Neuronal stem cell (in vitro differentiated cells): Measurements from ENCODE around the gene CARD16.
"Not testable (repeated sequence)": the region's sequence is repeated elsewhere in the genome, so short reads cannot be mapped to it uniquely, and the experiment has no call there.

Experiments used
- DNase-seq: peaks from one replicate; pipeline ENCODE4 v3.0.0-alpha.2; 2013; ENCODE audit warnings: low spot score
- H2AFZ ChIP-seq: one replicate; pipeline ENCODE4 v1.6.1; 2013; ENCODE audit warnings: mild to moderate bottlenecking, low read length, inconsistent platforms
- H2AK5ac ChIP-seq: 2 replicates; pipeline ENCODE4 v1.6.1; 2013; ENCODE audit warnings: low read depth, mild to moderate bottlenecking, inconsistent platforms, low read length, moderate library complexity, mixed read lengths
- H2BK120ac ChIP-seq: 2 replicates; pipeline ENCODE4 v1.6.1; 2013; ENCODE audit warnings: low read depth, mild to moderate bottlenecking, inconsistent platforms, low read length, moderate library complexity, mixed read lengths
- H2BK12ac ChIP-seq: one replicate; pipeline ENCODE4 v1.6.1; 2013; ENCODE audit warnings: low read length, inconsistent platforms
- H2BK15ac ChIP-seq: 2 replicates; pipeline ENCODE4 v1.6.1; 2013; ENCODE audit warnings: mild to moderate bottlenecking, low read length, inconsistent platforms, mixed read lengths
- H2BK5ac ChIP-seq: one replicate; pipeline ENCODE4 v1.6.1; 2013; ENCODE audit warnings: inconsistent platforms, mild to moderate bottlenecking, low read length, moderate library complexity
- H3K14ac ChIP-seq: one replicate; pipeline ENCODE4 v1.6.1; 2013; ENCODE audit warnings: low read length, inconsistent platforms
- H3K18ac ChIP-seq: 2 replicates; pipeline ENCODE4 v1.6.1; 2013; ENCODE audit warnings: low read length, inconsistent platforms
- H3K23ac ChIP-seq: 2 replicates; pipeline ENCODE4 v1.6.1; 2013; ENCODE audit warnings: low read depth, mild to moderate bottlenecking, mixed read lengths, low read length, inconsistent platforms; ENCODE audit not compliant: poor library complexity
- H3K27ac ChIP-seq: replicated peaks from 3 replicates; pipeline ENCODE4 v1.5.1; 2013; ENCODE audit warnings: low read length, inconsistent platforms
- H3K27me3 ChIP-seq, 3 experiments: 2 replicates each; pipeline ENCODE4 v1.6.1; 2013; ENCODE audit warnings: low read length in 3 of 3, mild to moderate bottlenecking in 2 of 3, inconsistent platforms in 1 of 3, low read depth in 1 of 3, mixed read lengths in 1 of 3, moderate library complexity in 1 of 3; ENCODE audit not compliant: control insufficient read depth in 3 of 3, insufficient read depth in 3 of 3
- H3K36me3 ChIP-seq, 2 donors: replicated peaks in 1 of 2; 2 replicates each; pipeline ENCODE4 v1.6.1; 2013; ENCODE audit warnings: low read length in 2 of 2; ENCODE audit not compliant: control insufficient read depth in 2 of 2, insufficient read depth in 2 of 2
- H3K4ac ChIP-seq: 2 replicates; pipeline ENCODE4 v1.6.1; 2013; ENCODE audit warnings: inconsistent platforms, mild to moderate bottlenecking, low read length, moderate library complexity
- H3K4me1 ChIP-seq, 2 donors: 1 replicate in 1 of 2; 2 replicates in 1 of 2; pipeline ENCODE4 v1.6.1; 2013; ENCODE audit warnings: low read length in 2 of 2, low read depth in 1 of 2; ENCODE audit not compliant: control insufficient read depth in 2 of 2, insufficient read depth in 1 of 2
- H3K4me2 ChIP-seq: one replicate; pipeline ENCODE4 v1.6.1; 2013; ENCODE audit warnings: mild to moderate bottlenecking, low read length, inconsistent platforms; ENCODE audit not compliant: insufficient read depth, poor library complexity, severe bottlenecking
- H3K4me3 ChIP-seq, 2 donors: 2 replicates each; pipeline ENCODE4 v1.5.1; 2013; ENCODE audit warnings: low read length in 2 of 2, mild to moderate bottlenecking in 2 of 2, inconsistent platforms in 1 of 2, moderate library complexity in 1 of 2
- H3K79me1 ChIP-seq: one replicate; pipeline ENCODE4 v1.6.1; 2013; ENCODE audit warnings: low read depth, mild to moderate bottlenecking, inconsistent platforms, low read length, moderate library complexity
- H3K9ac ChIP-seq: one replicate; pipeline ENCODE4 v1.6.1; 2013; ENCODE audit warnings: mild to moderate bottlenecking, low read depth, low read length, inconsistent platforms; ENCODE audit not compliant: poor library complexity
- H3K9me3 ChIP-seq, 2 donors: replicated peaks in 1 of 2; 2 replicates each; pipeline versions ENCODE3 to v1.6.1; 2013; ENCODE audit warnings: low read length in 2 of 2, mild to moderate bottlenecking in 2 of 2, inconsistent platforms in 1 of 2, low read depth in 1 of 2, mixed read lengths in 1 of 2, moderate library complexity in 1 of 2; ENCODE audit not compliant: control insufficient read depth in 2 of 2, insufficient read depth in 1 of 2
- H4K8ac ChIP-seq: one replicate; pipeline ENCODE4 v1.6.1; 2013; ENCODE audit warnings: low read depth, mild to moderate bottlenecking, inconsistent platforms, low read length, moderate library complexity
- H4K91ac ChIP-seq: one replicate; pipeline ENCODE4 v1.6.1; 2013; ENCODE audit warnings: low read length, low read depth, mild to moderate bottlenecking, inconsistent platforms; ENCODE audit not compliant: poor library complexity
- WGBS, 2 donors: extraction: QIAGEN DNeasy Blood & Tissue Kit; methylation state at CpG; one replicate each; pipeline ENCODE4 v1.1.7; 2013; ENCODE audit warnings: missing lambda C conversion rate in 2 of 2, mixed read lengths in 1 of 2; ENCODE audit not compliant: insufficient read length in 2 of 2, insufficient replicate concordance in 1 of 2; ENCODE audit errors: extremely low coverage in 2 of 2; 5-methylcytosine and 5-hydroxymethylcytosine counted together

Gene CARD16

DNA sequence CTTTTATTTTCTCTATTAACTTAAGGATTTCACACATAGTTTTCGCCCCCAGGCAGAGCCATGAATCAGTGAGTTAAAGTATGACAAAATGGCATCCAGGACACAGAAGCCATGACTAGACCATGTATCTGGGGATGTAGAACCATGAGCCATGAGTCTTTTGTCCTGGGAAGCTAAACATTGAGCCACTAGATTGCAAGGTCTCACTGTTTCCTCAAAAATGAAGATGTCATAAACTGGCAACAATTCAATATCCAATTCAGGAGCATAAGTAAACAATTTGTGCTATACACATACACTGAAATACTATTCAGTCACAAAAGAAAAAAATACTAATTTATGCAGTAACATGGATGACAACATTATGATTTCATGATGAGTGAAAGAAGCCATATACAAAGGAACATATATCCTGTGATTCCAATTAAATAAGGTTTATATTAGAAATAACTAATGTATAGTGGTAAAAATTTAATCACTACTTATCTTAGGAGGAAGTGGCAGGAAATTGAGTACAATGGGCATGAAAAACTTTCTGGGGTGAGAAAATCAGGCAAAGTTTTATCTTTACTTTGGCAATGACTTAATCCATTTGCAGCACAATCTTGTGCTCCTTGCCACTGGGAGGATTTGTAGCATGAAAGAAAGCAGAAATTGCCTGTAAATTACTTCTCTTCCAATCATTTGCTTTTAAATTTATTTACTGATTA is 28.5 kb upstream of the CARD16 start:
- H2BK5ac ChIP-seq = no peak overlapping the region
- no peak overlapping the region for H3K4me3 ChIP-seq
- no peak overlapping the region for H3K9ac ChIP-seq
- H3K9me3 ChIP-seq = no peaks in the 10 kb centered on the region
- no peaks in the 10 kb centered on the region for H3K27me3 ChIP-seq
- no peaks in the 10 kb centered on the region for H3K4me1 ChIP-seq
- H3K4ac ChIP-seq = no peak overlapping the region
- no CpG with 5 or more reads among the region's 1 CpG for WGBS, 2 donors
- H3K23ac ChIP-seq = no peak overlapping the region
- no peak overlapping the region for H2BK120ac ChIP-seq
- DNase-seq = no peak
- H3K14ac ChIP-seq = no peak overlapping the region
- H3K79me1 ChIP-seq = no peaks in the 10 kb centered on the region
- H4K8ac ChIP-seq = no peak overlapping the region
- H3K27ac ChIP-seq = no peak overlapping the region
- H2AK5ac ChIP-seq = no peak overlapping the region
- no peak overlapping the region for H2BK12ac ChIP-seq
- no peak overlapping the region for H2AFZ ChIP-seq
- H3K4me2 ChIP-seq = no peak overlapping the region
- H3K36me3 ChIP-seq = no peaks in the 10 kb centered on the region
- no peak overlapping the region for H2BK15ac ChIP-seq
- no peak overlapping the region for H3K18ac ChIP-seq
- no peak overlapping the region for H4K91ac ChIP-seq

DNA sequence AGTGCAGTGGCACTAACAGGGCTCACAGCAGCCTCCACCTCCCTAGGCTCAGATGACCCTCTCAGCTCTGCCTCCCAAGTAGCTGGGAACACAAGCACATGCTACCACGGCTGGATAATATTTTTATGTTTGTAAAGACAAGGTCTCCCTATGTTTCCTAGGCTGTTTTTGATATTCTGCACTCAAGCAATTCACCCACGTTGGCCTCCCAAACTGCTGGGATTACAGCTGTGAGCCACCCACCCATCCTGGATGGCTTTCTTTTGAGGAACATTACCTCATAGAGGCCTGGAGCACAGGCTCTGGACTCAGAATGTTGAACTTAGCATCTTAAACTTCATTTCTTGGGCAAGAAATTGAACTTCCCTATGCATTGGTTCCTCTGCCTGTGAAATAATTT is 26.9 kb upstream of the CARD16 start:
- not testable (repeated sequence) for H3K23ac ChIP-seq, H3K9ac ChIP-seq, H2BK12ac ChIP-seq, H2AK5ac ChIP-seq, H3K4me2 ChIP-seq, H2BK120ac ChIP-seq, H3K27me3 ChIP-seq, DNase-seq, H3K4me1 ChIP-seq, H3K27ac ChIP-seq, H3K18ac ChIP-seq, H2AFZ ChIP-seq, H3K9me3 ChIP-seq, H4K91ac ChIP-seq, H2BK5ac ChIP-seq, H3K79me1 ChIP-seq, H2BK15ac ChIP-seq, H3K4me3 ChIP-seq, H4K8ac ChIP-seq, H3K4ac ChIP-seq, H3K14ac ChIP-seq, H3K36me3 ChIP-seq
- no CpG with 5 or more reads among the region's 2 CpGs for WGBS, 2 donors

DNA sequence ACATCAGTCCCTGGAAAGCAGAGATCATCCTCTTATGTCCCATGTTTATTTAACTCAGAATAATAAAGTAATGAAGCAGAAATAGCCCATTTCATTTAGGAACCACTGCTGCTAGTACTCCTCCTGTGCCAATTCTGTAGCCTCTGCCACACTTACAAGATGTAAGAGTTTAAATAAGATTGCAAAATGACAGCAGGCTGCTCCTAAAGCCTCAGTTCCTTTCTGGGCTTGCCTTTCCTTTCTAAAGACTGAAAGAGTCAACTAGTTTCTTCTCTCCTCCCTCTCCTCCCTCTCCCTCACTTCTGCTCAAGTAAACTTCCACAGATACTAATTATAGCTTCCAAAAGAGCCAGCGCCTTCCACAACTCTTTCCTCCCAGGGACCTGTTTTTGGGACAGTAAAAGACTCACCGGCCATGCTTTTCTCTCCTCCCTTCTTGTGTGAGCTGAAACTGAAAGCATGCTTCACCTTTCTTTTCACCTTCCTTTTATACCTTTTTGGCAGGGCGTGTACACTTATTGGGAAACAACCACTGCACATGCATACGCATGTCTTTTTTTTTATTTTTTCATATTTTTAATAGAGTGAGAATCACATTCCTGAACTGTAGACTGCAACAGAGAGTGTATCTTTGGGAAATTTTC is 26.1 kb upstream of the CARD16 start:
- Histone ChIP-seq H3K9ac (no peak overlapping the region), H3K79me1 (no peaks in the 10 kb centered on the region), H3K27ac (no peak overlapping the region), H3K23ac (no peak overlapping the region), H2BK120ac (no peak overlapping the region), H3K9me3 (no peaks in the 10 kb centered on the region), H2AK5ac (no peak overlapping the region), H3K27me3 (no peaks in the 10 kb centered on the region), H3K36me3 (no peaks in the 10 kb centered on the region), H2AFZ (no peak overlapping the region), H2BK15ac (no peak overlapping the region), H2BK5ac (no peak overlapping the region), H3K4me2 (no peak overlapping the region), H3K14ac (no peak overlapping the region), H3K4me3 (no peak overlapping the region), H3K4me1 (no peaks in the 10 kb centered on the region), H2BK12ac (no peak overlapping the region), H4K8ac (no peak overlapping the region), H3K4ac (no peak overlapping the region), H4K91ac (no peak overlapping the region), H3K18ac (no peak overlapping the region)
- WGBS, 2 donors = no CpG with 5 or more reads among the region's 4 CpGs
- DNase-seq = no peak

DNA sequence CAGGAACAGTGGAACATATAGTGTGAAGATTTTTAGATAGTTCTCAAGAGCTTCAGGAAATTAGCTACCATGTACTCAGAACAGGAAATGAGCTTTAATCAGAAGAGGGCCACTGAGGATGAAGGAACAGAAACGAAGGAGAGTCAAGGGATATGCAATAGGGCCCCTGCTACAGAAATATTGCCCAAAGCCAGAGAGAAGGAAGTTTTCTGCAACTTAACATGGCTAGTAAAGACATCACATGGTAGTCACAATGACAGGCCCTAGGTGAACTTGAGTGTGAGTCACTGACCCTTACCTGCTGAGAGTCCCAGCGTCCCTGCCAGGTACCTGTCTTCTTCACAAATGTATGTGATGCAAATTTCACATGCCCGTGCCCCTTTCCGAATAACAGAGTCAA is 25.2 kb upstream of the CARD16 start:
- Histone ChIP-seq H3K18ac (no peak overlapping the region), H3K4me2 (no peak overlapping the region), H3K14ac (no peak overlapping the region), H2BK5ac (no peak overlapping the region), H3K27ac (no peak overlapping the region), H3K9ac (no peak overlapping the region), H3K27me3 (no peaks in the 10 kb centered on the region), H3K23ac (no peak overlapping the region), H2AFZ (no peak overlapping the region), H4K91ac (no peak overlapping the region), H2AK5ac (no peak overlapping the region), H3K36me3 (no peaks in the 10 kb centered on the region), H3K4me1 (no peaks in the 10 kb centered on the region), H2BK12ac (no peak overlapping the region), H3K9me3 (no peaks in the 10 kb centered on the region), H3K4ac (no peak overlapping the region), H2BK120ac (no peak overlapping the region), H3K4me3 (no peak overlapping the region), H2BK15ac (no peak overlapping the region), H4K8ac (no peak overlapping the region), H3K79me1 (no peaks in the 10 kb centered on the region)
- WGBS, 2 donors = no CpG with 5 or more reads among the region's 4 CpGs
- no peak for DNase-seq
